ENCODE results near the gene OSBP2.

- TF ChIP-seq, protein P1, sequence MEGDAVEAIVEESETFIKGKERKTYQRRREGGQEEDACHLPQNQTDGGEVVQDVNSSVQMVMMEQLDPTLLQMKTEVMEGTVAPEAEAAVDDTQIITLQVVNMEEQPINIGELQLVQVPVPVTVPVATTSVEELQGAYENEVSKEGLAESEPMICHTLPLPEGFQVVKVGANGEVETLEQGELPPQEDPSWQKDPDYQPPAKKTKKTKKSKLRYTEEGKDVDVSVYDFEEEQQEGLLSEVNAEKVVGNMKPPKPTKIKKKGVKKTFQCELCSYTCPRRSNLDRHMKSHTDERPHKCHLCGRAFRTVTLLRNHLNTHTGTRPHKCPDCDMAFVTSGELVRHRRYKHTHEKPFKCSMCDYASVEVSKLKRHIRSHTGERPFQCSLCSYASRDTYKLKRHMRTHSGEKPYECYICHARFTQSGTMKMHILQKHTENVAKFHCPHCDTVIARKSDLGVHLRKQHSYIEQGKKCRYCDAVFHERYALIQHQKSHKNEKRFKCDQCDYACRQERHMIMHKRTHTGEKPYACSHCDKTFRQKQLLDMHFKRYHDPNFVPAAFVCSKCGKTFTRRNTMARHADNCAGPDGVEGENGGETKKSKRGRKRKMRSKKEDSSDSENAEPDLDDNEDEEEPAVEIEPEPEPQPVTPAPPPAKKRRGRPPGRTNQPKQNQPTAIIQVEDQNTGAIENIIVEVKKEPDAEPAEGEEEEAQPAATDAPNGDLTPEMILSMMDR (conservative IDR thresholded peaks at IDR 0.05; ENCODE audit: low read depth in 2 of 2): no peak
- TF ChIP-seq, protein P2, sequence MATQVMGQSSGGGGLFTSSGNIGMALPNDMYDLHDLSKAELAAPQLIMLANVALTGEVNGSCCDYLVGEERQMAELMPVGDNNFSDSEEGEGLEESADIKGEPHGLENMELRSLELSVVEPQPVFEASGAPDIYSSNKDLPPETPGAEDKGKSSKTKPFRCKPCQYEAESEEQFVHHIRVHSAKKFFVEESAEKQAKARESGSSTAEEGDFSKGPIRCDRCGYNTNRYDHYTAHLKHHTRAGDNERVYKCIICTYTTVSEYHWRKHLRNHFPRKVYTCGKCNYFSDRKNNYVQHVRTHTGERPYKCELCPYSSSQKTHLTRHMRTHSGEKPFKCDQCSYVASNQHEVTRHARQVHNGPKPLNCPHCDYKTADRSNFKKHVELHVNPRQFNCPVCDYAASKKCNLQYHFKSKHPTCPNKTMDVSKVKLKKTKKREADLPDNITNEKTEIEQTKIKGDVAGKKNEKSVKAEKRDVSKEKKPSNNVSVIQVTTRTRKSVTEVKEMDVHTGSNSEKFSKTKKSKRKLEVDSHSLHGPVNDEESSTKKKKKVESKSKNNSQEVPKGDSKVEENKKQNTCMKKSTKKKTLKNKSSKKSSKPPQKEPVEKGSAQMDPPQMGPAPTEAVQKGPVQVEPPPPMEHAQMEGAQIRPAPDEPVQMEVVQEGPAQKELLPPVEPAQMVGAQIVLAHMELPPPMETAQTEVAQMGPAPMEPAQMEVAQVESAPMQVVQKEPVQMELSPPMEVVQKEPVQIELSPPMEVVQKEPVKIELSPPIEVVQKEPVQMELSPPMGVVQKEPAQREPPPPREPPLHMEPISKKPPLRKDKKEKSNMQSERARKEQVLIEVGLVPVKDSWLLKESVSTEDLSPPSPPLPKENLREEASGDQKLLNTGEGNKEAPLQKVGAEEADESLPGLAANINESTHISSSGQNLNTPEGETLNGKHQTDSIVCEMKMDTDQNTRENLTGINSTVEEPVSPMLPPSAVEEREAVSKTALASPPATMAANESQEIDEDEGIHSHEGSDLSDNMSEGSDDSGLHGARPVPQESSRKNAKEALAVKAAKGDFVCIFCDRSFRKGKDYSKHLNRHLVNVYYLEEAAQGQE (IDR thresholded peaks at IDR 0.05; ENCODE audit: unreplicated experiment): no peak
- TF ChIP-seq EZH2 (IDR thresholded peaks at IDR 0.05; ENCODE audit: low read depth, unreplicated experiment) (no peak), POLR2AphosphoS5 (IDR thresholded peaks at IDR 0.05; ENCODE audit: low read depth) (no peak), CREB1 (CRISPR knock-in tag; IDR thresholded peaks at IDR 0.05; ENCODE audit: low read depth) (no peak), STAT1 (IDR thresholded peaks at IDR 0.05; ENCODE audit: unreplicated experiment) (no peak), ETS1 (IDR thresholded peaks at IDR 0.05) (no peak), EZH2phosphoT487 (IDR thresholded peaks at IDR 0.05; ENCODE audit: unreplicated experiment) (no peak), NANOG (IDR thresholded peaks at IDR 0.05; ENCODE audit: borderline replicate concordance) (no peak), ZNF114 (CRISPR knock-in tag; IDR thresholded peaks at IDR 0.05) (no peak), JUNB (IDR thresholded peaks at IDR 0.05; ENCODE audit: unreplicated experiment) (no peak), ZNF331 (CRISPR knock-in tag; IDR thresholded peaks at IDR 0.05; ENCODE audit: low read depth) (no peak)
- TF ChIP-seq, protein P3, sequence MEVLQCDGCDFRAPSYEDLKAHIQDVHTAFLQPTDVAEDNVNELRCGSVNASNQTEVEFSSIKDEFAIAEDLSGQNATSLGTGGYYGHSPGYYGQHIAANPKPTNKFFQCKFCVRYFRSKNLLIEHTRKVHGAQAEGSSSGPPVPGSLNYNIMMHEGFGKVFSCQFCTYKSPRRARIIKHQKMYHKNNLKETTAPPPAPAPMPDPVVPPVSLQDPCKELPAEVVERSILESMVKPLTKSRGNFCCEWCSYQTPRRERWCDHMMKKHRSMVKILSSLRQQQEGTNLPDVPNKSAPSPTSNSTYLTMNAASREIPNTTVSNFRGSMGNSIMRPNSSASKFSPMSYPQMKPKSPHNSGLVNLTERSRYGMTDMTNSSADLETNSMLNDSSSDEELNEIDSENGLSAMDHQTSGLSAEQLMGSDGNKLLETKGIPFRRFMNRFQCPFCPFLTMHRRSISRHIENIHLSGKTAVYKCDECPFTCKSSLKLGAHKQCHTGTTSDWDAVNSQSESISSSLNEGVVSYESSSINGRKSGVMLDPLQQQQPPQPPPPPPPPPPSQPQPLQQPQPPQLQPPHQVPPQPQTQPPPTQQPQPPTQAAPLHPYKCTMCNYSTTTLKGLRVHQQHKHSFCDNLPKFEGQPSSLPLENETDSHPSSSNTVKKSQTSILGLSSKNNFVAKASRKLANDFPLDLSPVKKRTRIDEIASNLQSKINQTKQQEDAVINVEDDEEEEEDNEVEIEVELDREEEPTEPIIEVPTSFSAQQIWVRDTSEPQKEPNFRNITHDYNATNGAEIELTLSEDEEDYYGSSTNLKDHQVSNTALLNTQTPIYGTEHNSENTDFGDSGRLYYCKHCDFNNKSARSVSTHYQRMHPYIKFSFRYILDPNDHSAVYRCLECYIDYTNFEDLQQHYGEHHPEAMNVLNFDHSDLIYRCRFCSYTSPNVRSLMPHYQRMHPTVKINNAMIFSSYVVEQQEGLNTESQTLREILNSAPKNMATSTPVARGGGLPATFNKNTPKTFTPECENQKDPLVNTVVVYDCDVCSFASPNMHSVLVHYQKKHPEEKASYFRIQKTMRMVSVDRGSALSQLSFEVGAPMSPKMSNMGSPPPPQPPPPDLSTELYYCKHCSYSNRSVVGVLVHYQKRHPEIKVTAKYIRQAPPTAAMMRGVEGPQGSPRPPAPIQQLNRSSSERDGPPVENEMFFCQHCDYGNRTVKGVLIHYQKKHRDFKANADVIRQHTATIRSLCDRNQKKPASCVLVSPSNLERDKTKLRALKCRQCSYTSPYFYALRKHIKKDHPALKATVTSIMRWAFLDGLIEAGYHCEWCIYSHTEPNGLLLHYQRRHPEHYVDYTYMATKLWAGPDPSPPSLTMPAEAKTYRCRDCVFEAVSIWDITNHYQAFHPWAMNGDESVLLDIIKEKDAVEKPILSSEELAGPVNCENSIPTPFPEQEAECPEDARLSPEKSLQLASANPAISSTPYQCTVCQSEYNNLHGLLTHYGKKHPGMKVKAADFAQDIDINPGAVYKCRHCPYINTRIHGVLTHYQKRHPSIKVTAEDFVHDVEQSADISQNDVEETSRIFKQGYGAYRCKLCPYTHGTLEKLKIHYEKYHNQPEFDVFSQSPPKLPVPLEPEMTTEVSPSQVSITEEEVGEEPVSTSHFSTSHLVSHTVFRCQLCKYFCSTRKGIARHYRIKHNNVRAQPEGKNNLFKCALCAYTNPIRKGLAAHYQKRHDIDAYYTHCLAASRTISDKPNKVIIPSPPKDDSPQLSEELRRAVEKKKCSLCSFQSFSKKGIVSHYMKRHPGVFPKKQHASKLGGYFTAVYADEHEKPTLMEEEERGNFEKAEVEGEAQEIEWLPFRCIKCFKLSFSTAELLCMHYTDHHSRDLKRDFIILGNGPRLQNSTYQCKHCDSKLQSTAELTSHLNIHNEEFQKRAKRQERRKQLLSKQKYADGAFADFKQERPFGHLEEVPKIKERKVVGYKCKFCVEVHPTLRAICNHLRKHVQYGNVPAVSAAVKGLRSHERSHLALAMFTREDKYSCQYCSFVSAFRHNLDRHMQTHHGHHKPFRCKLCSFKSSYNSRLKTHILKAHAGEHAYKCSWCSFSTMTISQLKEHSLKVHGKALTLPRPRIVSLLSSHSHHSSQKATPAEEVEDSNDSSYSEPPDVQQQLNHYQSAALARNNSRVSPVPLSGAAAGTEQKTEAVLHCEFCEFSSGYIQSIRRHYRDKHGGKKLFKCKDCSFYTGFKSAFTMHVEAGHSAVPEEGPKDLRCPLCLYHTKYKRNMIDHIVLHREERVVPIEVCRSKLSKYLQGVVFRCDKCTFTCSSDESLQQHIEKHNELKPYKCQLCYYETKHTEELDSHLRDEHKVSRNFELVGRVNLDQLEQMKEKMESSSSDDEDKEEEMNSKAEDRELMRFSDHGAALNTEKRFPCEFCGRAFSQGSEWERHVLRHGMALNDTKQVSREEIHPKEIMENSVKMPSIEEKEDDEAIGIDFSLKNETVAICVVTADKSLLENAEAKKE (CRISPR knock-in tag; IDR thresholded peaks at IDR 0.05): no peak
Observed at GRCh38 chr22:30826670-30827355, 132.1 kb downstream of the OSBP2 start.
